WTC11 (cell line): ENCODE data around the gene MYO15B. TPM values are rescaled to one million over a fixed set of nuclear protein-coding genes. Genes with fewer than 3 reads are reported as not detected.
A peak's percentile ranks its signal among the peaks of the same experiment; 100 is the strongest.

Experiments used
- ATAC-seq: fragments of 200-7000 bp; cut with Tn5 transposase; 2 replicates; pipeline ENCODE4 v1.10.0; 2021; ENCODE audit warnings: mild to moderate bottlenecking, moderate library complexity
- CTCF ChIA-PET: fragments of 300-600 bp; sonication (Branson Sonifier 250); formaldehyde crosslinking; loops from one replicate; lab custom pipeline; 2021; ENCODE audit warnings: antibody characterized with exemption; lab: Charles Lee
- POLR2A ChIA-PET: fragments of 350-600 bp; sonication (Branson Sonifier 250); formaldehyde crosslinking; loops from one replicate; lab custom pipeline; 2021; ENCODE audit warnings: antibody characterized with exemption; lab: Charles Lee
- DNase-seq: peaks from one replicate; pipeline ENCODE4 v3.0.0; 2021; ENCODE audit warnings: low spot score
- H3K27ac Mint-ChIP-seq: 2 replicates; pipeline ENCODE4 v1.8.0; 2021; ENCODE audit warnings: mixed read lengths
- H3K27me3 Mint-ChIP-seq: 2 replicates; pipeline ENCODE4 v1.8.0; 2021; ENCODE audit warnings: low read depth, mild to moderate bottlenecking, moderate library complexity, mixed read lengths
- H3K36me3 Mint-ChIP-seq: 2 replicates; pipeline ENCODE4 v1.8.0; 2021; ENCODE audit warnings: mixed read lengths
- H3K4me1 Mint-ChIP-seq: 2 replicates; pipeline ENCODE4 v1.8.0; 2022; ENCODE audit warnings: mixed read lengths
- H3K4me3 Mint-ChIP-seq: 2 replicates; pipeline ENCODE4 v1.8.0; 2021; ENCODE audit warnings: mild to moderate bottlenecking, moderate library complexity, mixed read lengths
- H3K9me3 Mint-ChIP-seq: 2 replicates; pipeline ENCODE4 v1.8.0; 2021; ENCODE audit warnings: mixed read lengths
- AFF4 ChIP-seq: sonication (generic); formaldehyde crosslinking; IDR thresholded peaks from 2 replicates; pipeline ENCODE4 v1.8.1; 2023; ENCODE audit warnings: mild to moderate bottlenecking, missing genetic modification reagents, borderline replicate concordance
- ELF4 ChIP-seq: sonication (generic); formaldehyde crosslinking; IDR thresholded peaks from 2 replicates; pipeline ENCODE4 v1.8.1; 2022; ENCODE audit warnings: low read depth, mild to moderate bottlenecking, moderate library complexity, missing genetic modification reagents
- GABPB1 ChIP-seq: sonication (generic); formaldehyde crosslinking; IDR thresholded peaks from 2 replicates; pipeline ENCODE4 v1.8.1; 2023; ENCODE audit warnings: mild to moderate bottlenecking, missing genetic modification reagents
- IRF1 ChIP-seq: sonication (generic); formaldehyde crosslinking; IDR thresholded peaks from 2 replicates; pipeline ENCODE4 v1.8.0; 2023; ENCODE audit warnings: missing genetic modification reagents
- IRF2 ChIP-seq: sonication (generic); formaldehyde crosslinking; IDR thresholded peaks from 2 replicates; pipeline ENCODE4 v1.8.0; 2022; ENCODE audit warnings: low read depth, missing genetic modification reagents, borderline replicate concordance
- MXD4 ChIP-seq: fragments of 250-450 bp; sonication (Bioruptor Pico); IDR thresholded peaks from 2 replicates; pipeline ENCODE4 v1.8.0; 2021; ENCODE audit warnings: mild to moderate bottlenecking, moderate library complexity, borderline replicate concordance
- MYBL2 ChIP-seq: sonication (generic); formaldehyde crosslinking; IDR thresholded peaks from 2 replicates; pipeline ENCODE4 v1.8.1; 2023; ENCODE audit warnings: mild to moderate bottlenecking, moderate library complexity, missing genetic modification reagents
- TEAD4 ChIP-seq: sonication (generic); formaldehyde crosslinking; IDR thresholded peaks from 2 replicates; pipeline ENCODE4 v1.8.0; 2022; ENCODE audit warnings: mild to moderate bottlenecking, missing genetic modification reagents
- ZBTB43 ChIP-seq: sonication (generic); formaldehyde crosslinking; IDR thresholded peaks from 2 replicates; pipeline ENCODE4 v1.8.1; 2023; ENCODE audit warnings: mild to moderate bottlenecking, missing genetic modification reagents
- ZNF219 ChIP-seq: sonication (generic); formaldehyde crosslinking; IDR thresholded peaks from 2 replicates; pipeline ENCODE4 v1.8.0; 2023; ENCODE audit warnings: missing genetic modification reagents, mild to moderate bottlenecking, borderline replicate concordance
- ZNF512 ChIP-seq: sonication (generic); formaldehyde crosslinking; IDR thresholded peaks from 2 replicates; pipeline ENCODE4 v1.8.1; 2022; ENCODE audit warnings: missing genetic modification reagents, borderline replicate concordance
- total RNA-seq: library from RNA; stranded (reverse); gene quantifications from 3 replicates; pipeline ENCODE4 v1.2.3, GENCODE V29; 2021

The MYO15B gene
- total RNA-seq, 1 experiment from 2014 or later = 35.6 TPM

- CTCF ChIA-PET = interaction anchor here (0.6 to 3.5 kb wide), 5 partner anchors 8 to 437 kb away, joined by 3 to 19 read pairs (median 10); partner anchors contain the start of genes SMIM5 and TSEN54
- Mint-ChIP-seq H3K27me3 (no peaks in the 10 kb centered on the region), H3K4me1 (peaks cover 24% of the 10 kb centered on the region), H3K27ac (peak overlapping the region; percentile 75), H3K36me3 (peaks cover 7% of the 10 kb centered on the region; the same call in 1 of the 2 replicates), H3K9me3 (no peaks in the 10 kb centered on the region), H3K4me3 (no peak overlapping the region)
- POLR2A ChIA-PET = no interaction called here
- ATAC-seq (no peak), DNase-seq (no peak)
- TF ChIP-seq TEAD4 (CRISPR knock-in tag) (no peak), AFF4 (CRISPR knock-in tag) (no peak), MYBL2 (CRISPR knock-in tag) (no peak), ZBTB43 (CRISPR knock-in tag) (no peak), ELF4 (CRISPR knock-in tag) (no peak), MXD4 (CRISPR knock-in tag) (no peak)
Observed at GRCh38 chr17:75551266-75551665, 36.3 kb upstream of the MYO15B start.

- no peaks in the 10 kb centered on the region for H3K9me3 Mint-ChIP-seq
- CTCF ChIA-PET = interaction anchor here (0.6 to 1.9 kb wide), 11 partner anchors 27 to 439 kb away, joined by 3 to 8 read pairs (median 3); partner anchors contain the start of genes LLGL2, MYO15B and TSEN54
- DNase-seq = no peak
- ATAC-seq = no peak
- no peaks in the 10 kb centered on the region for H3K27me3 Mint-ChIP-seq
- no peak for TF ChIP-seq IRF2 (CRISPR knock-in tag)
- 0 out of 2 replicates have a peak, but pooled peaks have one; percentile 13 for TF ChIP-seq GABPB1 (CRISPR knock-in tag)
- TF ChIP-seq, all 79 proteins: peak for 1
- Mint-ChIP-seq H3K4me3 (no peak overlapping the region), H3K36me3 (peaks cover 7% of the 10 kb centered on the region; the same call in 1 of the 2 replicates), H3K27ac (peak overlapping the region; percentile 37; the same call in 1 of the 2 replicates), H3K4me1 (peaks cover 22% of the 10 kb centered on the region)
- POLR2A ChIA-PET = interaction anchor here (0.6 to 1.1 kb wide), 2 partner anchors 10 to 1445 kb away, joined by 3 read pairs; no protein-coding TSS in a partner anchor
Observed at GRCh38 chr17:75552425-75553294, 34.9 kb upstream of the MYO15B start.

- Mint-ChIP-seq H3K4me1 (peaks cover 21% of the 10 kb centered on the region), H3K4me3 (no peak overlapping the region), H3K27ac (no peak overlapping the region; the same call in 1 of the 2 replicates), H3K9me3 (no peaks in the 10 kb centered on the region), H3K27me3 (no peaks in the 10 kb centered on the region), H3K36me3 (peaks cover 7% of the 10 kb centered on the region; the same call in 1 of the 2 replicates)
- no peak for DNase-seq
- ATAC-seq = no peak
- CTCF ChIA-PET = interaction anchor here (0.6 to 2.3 kb wide), 11 partner anchors 28 to 276 kb away, joined by 3 to 8 read pairs (median 3); partner anchors contain the start of genes LLGL2, MYO15B and TSEN54
- TF ChIP-seq ZNF219 (CRISPR knock-in tag) = no peak
- no peak for TF ChIP-seq ZNF512 (CRISPR knock-in tag)
- no peak for TF ChIP-seq IRF1 (CRISPR knock-in tag)
- POLR2A ChIA-PET = interaction anchor here (1.1 kb wide), 1 partner anchor 11 kb away, joined by 3 read pairs; no protein-coding TSS in a partner anchor
Observed at GRCh38 chr17:75553295-75554110, 34.1 kb upstream of the MYO15B start.
